ENCODE results near the gene PRDM1. TPM values are rescaled to one million over a fixed set of nuclear protein-coding genes. Genes with fewer than 3 reads are reported as not detected.
A peak's percentile ranks its signal among the peaks of the same experiment; 100 is the strongest.

The PRDM1 gene
- total and polyA plus RNA-seq, 8 donors = 5.5 to 11.1 (median 8.8) TPM

DNA sequence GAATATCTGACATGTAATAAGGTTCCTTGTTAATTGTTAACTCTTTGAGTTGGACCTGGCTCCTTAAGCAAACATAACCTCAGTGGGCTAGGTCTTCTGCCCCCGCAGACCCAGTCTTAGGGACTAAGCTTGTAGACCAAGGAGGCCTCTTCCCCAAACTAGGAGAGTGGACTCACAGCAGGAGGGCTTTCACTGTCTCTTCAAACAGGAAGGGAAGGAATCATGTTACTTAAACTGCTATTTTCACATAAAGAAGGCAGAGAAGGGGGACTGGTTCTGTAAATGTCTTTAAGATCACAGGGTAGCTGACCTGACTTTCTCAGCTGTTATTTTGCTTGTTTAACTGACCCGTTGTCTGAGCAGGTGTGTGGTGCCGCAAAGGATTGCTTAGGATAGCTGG lies 34.9 kb upstream of the PRDM1 start:
- TF ChIP-seq, protein P1, sequence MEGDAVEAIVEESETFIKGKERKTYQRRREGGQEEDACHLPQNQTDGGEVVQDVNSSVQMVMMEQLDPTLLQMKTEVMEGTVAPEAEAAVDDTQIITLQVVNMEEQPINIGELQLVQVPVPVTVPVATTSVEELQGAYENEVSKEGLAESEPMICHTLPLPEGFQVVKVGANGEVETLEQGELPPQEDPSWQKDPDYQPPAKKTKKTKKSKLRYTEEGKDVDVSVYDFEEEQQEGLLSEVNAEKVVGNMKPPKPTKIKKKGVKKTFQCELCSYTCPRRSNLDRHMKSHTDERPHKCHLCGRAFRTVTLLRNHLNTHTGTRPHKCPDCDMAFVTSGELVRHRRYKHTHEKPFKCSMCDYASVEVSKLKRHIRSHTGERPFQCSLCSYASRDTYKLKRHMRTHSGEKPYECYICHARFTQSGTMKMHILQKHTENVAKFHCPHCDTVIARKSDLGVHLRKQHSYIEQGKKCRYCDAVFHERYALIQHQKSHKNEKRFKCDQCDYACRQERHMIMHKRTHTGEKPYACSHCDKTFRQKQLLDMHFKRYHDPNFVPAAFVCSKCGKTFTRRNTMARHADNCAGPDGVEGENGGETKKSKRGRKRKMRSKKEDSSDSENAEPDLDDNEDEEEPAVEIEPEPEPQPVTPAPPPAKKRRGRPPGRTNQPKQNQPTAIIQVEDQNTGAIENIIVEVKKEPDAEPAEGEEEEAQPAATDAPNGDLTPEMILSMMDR (IDR thresholded peaks at IDR 0.05) = no peak
- no peak overlapping the region for H3K4me3 ChIP-seq
- no peaks in the 10 kb centered on the region for H3K9me3 ChIP-seq
- DNase-seq = no peak
- intact Hi-C loops (cut with DNase I) = no loop called here
- H3K36me3 ChIP-seq = no peaks in the 10 kb centered on the region
- no peak for ATAC-seq
- peaks cover 2 to 6% of the 10 kb centered on the region in 2 donors for H3K4me1 ChIP-seq
- H3K27ac ChIP-seq = no peak overlapping the region
- H3K27me3 ChIP-seq = no peaks in the 10 kb centered on the region

DNA sequence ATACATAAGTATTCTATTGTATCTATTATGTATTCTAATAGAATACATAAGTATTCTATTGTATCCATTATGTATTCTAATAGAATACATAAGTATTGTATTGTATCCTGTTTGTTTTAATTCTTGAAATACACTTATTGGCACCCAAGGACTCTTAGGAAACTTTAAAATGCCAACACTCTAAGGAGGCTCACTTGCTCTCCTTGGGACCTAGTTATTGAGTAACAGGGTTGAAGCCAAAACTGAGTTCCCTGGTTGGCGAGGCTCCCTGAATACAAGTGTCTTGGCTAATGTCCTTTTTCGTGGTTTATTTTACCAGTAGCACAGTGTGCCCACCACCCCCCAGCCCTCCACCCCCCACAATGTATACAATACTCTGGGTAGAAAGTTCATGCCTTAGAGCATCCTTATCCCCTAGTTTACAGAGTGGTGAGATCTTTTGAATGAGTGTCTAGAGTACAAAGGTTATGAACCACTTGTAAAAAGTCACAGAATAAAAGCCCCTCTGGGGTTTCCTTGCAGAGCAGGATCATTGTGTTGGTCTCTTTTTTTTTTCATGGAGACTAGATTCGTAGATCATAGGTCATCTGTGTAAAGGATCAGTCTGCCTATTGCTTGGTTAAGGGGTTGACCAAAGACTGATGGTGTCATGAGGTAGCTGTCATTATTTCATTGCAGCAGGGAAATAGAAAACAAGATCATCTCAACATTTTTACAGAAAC lies 32.5 kb upstream of the PRDM1 start:
- no peak overlapping the region for H3K27ac ChIP-seq
- H3K9me3 ChIP-seq = no peaks in the 10 kb centered on the region
- H3K27me3 ChIP-seq = no peaks in the 10 kb centered on the region
- peaks cover 8 to 16% of the 10 kb centered on the region in 2 donors for H3K4me1 ChIP-seq
- H3K36me3 ChIP-seq = no peaks in the 10 kb centered on the region
- TF ChIP-seq, protein P1 (IDR thresholded peaks at IDR 0.05) = no peak
- intact Hi-C loops (cut with DNase I) = no loop called here
- no peak for DNase-seq
- no peak overlapping the region for H3K4me3 ChIP-seq
- ATAC-seq = peak; percentile 66

DNA sequence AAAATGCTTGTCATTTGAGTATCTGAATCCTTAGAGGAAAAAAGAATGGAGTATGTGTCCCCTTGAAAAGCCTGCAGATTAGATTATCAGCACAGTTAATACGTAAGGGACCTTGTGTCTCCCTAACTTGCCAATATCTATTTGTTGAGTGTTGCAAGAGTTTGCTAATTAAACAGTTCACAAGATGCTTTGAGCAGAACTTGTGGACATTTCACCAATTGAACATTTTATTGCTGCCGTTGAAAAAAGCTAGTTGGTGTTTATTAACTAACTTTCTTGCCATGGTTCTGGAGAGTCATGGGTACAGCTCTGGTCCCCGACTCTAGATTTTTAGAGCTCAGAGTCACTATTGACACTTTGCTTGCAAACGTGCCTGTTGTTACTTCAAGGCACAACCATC lies 30.6 kb upstream of the PRDM1 start:
- TF ChIP-seq, protein P1 (IDR thresholded peaks at IDR 0.05) = no peak
- Histone ChIP-seq H3K27ac (no peak overlapping the region), H3K36me3 (no peaks in the 10 kb centered on the region), H3K4me1 (peaks cover 8 to 16% of the 10 kb centered on the region in 2 donors), H3K4me3 (no peak overlapping the region), H3K9me3 (no peaks in the 10 kb centered on the region), H3K27me3 (no peaks in the 10 kb centered on the region)
- intact Hi-C loops (cut with DNase I) = no loop called here
- ATAC-seq (peak; percentile 59), DNase-seq (no peak)

DNA sequence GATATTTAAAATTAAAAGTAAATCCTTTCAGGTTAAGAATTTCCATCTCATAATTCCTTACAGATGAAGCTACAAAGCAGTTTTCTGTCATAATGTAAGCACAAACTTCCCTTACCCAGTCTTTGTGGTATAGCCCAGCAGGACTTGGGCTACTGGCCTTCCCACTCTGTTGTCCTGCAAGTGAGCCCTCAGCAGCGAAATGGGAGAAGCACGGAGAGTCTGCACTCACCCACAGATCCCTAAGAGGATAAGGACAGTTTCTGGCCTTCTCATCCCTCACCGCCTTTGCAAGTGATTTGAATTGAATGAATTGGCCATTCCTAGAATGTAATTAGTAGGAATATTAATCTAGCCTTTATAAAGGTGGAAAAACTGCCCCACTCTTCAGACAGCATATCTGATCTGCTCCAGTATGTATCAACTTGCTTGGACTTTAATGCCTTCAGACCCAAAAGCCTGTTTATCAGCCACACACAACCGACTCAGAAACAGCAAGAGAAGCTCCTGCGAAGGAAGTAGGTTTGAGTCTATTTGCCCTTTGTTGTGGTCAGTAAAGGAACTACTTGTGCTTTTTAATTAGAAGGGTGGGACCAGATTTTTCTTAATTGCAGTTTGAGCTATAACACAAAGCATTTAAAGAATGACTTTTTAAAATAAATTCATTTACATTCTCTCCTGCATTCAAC lies 29.9 kb upstream of the PRDM1 start:
- peaks cover 8 to 16% of the 10 kb centered on the region in 2 donors for H3K4me1 ChIP-seq
- TF ChIP-seq, protein P1 (IDR thresholded peaks at IDR 0.05) = no peak
- no peak for DNase-seq
- no peaks in the 10 kb centered on the region for H3K9me3 ChIP-seq
- H3K4me3 ChIP-seq = no peak overlapping the region
- ATAC-seq = no peak
- H3K27me3 ChIP-seq = no peaks in the 10 kb centered on the region
- H3K27ac ChIP-seq = no peak overlapping the region
- H3K36me3 ChIP-seq = no peaks in the 10 kb centered on the region
- intact Hi-C loops (cut with DNase I) = no loop called here

DNA sequence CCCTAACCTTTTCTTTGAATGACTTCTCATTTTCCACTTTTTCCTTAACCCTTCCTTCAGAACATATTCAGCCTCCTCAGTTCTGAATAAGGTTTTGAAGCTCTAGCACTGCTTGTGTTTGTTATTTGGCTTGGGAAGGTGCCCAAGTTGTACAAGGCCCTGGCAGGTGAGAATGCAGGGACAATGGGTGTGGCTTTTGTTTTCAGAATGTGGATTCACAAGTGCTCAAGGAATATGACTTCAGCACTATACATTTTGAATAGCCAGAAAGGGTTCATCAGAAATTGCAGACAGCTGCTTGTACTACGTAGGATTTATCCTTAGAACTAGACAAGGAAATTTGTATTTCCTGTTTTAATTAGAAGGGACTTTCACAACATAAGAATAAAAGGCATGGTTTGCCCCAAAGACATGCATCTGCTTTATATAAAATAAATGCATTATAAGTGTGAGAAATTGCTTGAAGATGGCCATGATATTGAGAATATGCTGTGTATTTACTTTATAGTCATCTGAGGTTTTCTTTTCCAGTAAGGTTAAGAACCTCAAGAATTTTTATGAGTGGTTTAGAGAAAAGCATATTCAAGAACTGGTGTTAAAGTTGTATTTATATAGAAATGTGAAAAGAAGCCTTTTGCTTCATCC lies 29.3 kb upstream of the PRDM1 start:
- no peaks in the 10 kb centered on the region for H3K9me3 ChIP-seq
- H3K4me3 ChIP-seq = no peak overlapping the region
- no peaks in the 10 kb centered on the region for H3K36me3 ChIP-seq
- H3K4me1 ChIP-seq = peaks cover 8 to 16% of the 10 kb centered on the region in 2 donors
- H3K27me3 ChIP-seq = no peaks in the 10 kb centered on the region
- TF ChIP-seq, protein P1 (IDR thresholded peaks at IDR 0.05) = no peak
- DNase-seq (no peak), ATAC-seq (peak; percentile 65)
- H3K27ac ChIP-seq = no peak overlapping the region
- intact Hi-C loops (cut with DNase I) = no loop called here

Measured in left lung (tissue), 10 donors.